Endothelial cell of umbilical vein (primary cell): ENCODE results near the gene SREK1IP1.

Experiments
- EZH2 ChIP-seq: IDR thresholded peaks from 2 replicates; pipeline ENCODE4 v1.6.1; 2012; ENCODE audit warnings: borderline replicate concordance, low read depth, mild to moderate bottlenecking, moderate library complexity, low read length, inconsistent platforms; ENCODE audit not compliant: severe bottlenecking
- GATA2 ChIP-seq: IDR thresholded peaks from 2 replicates; pipeline ENCODE4 v1.7.0; 2011; ENCODE audit warnings: low read depth, mild to moderate bottlenecking, moderate library complexity, mixed read lengths, low read length; ENCODE audit not compliant: insufficient read length, insufficient read depth
- JUN ChIP-seq: IDR thresholded peaks from 2 replicates; pipeline ENCODE4 v1.6.1; 2011; ENCODE audit warnings: borderline replicate concordance, low read depth; ENCODE audit not compliant: insufficient read length, insufficient read depth
- POLR2AphosphoS5 ChIP-seq: IDR thresholded peaks from 2 replicates; pipeline ENCODE4 v1.6.1; 2012; ENCODE audit warnings: low read depth, mild to moderate bottlenecking, control low read depth, low read length, moderate library complexity; ENCODE audit not compliant: insufficient read depth
- TF ChIP-seq, protein P1 (sequence below), 2 donors: IDR thresholded peaks; 1 replicate in 1 of 2; 2 replicates in 1 of 2; pipeline ENCODE4 v1.5.1; 2011; ENCODE audit warnings: low read length in 2 of 2, mild to moderate bottlenecking in 2 of 2, moderate library complexity in 2 of 2, control low read depth in 1 of 2, inconsistent platforms in 1 of 2, low read depth in 1 of 2; ENCODE audit not compliant: insufficient read depth in 1 of 2; ENCODE audit errors: extremely low read depth in 1 of 2
- TF ChIP-seq, protein P2 (sequence below): IDR thresholded peaks from 2 replicates; pipeline ENCODE4 v1.6.1; 2011; ENCODE audit not compliant: insufficient read depth, insufficient read length

DNA sequence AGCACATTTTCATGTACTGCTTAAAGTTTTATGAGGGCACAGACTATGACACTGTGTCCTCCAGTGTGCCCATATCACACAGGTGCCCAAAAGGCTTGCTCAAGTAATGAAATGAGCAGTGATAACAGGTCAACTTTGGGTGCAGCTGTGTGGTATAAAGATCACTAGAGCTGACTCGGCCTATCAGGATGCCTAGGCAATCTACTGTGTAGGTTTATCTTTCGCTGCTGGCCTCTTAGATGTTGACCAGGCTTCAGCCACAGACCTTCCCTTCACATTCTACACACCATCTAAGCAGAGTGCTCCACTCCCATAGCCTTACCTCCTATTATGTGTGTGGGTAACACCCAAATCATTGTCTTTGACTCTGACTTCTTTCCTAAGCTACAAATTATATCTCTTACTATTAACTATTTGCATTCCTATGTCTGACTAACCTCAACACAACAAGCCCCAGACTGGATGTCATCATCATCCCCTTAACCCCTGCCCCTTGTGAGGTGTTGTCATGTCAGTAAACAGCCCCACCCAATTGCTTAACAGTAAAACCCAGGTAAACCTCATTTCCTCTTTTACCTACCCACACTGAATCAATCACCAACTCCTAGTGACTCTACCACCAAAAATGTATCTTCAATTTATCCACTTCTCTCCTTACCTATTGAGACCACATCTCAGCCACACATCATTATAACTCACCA, 2.5 kb downstream of the SREK1IP1 start:
- TF ChIP-seq EZH2, result no peak
- TF ChIP-seq, protein P1, sequence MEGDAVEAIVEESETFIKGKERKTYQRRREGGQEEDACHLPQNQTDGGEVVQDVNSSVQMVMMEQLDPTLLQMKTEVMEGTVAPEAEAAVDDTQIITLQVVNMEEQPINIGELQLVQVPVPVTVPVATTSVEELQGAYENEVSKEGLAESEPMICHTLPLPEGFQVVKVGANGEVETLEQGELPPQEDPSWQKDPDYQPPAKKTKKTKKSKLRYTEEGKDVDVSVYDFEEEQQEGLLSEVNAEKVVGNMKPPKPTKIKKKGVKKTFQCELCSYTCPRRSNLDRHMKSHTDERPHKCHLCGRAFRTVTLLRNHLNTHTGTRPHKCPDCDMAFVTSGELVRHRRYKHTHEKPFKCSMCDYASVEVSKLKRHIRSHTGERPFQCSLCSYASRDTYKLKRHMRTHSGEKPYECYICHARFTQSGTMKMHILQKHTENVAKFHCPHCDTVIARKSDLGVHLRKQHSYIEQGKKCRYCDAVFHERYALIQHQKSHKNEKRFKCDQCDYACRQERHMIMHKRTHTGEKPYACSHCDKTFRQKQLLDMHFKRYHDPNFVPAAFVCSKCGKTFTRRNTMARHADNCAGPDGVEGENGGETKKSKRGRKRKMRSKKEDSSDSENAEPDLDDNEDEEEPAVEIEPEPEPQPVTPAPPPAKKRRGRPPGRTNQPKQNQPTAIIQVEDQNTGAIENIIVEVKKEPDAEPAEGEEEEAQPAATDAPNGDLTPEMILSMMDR (IDR thresholded peaks at IDR 0.05; ENCODE audit: extremely low read depth in 1 of 2, insufficient read depth in 1 of 2, low read depth in 1 of 2, low read length in 2 of 2), result no peak
- no peak for TF ChIP-seq GATA2
- TF ChIP-seq, protein P2, sequence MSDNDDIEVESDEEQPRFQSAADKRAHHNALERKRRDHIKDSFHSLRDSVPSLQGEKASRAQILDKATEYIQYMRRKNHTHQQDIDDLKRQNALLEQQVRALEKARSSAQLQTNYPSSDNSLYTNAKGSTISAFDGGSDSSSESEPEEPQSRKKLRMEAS, result no peak
- no peak for TF ChIP-seq POLR2AphosphoS5
- TF ChIP-seq JUN, result no peak
